CD4-positive, alpha-beta T cell treated with Interleukin-2 at 100 ng/mL for 4 hours (primary cell): ENCODE data around the gene TBL1XR1.

Experiments used
- DNase-seq: peaks from one replicate; pipeline ENCODE4 v3.0.0-alpha.2; 2020; ENCODE audit warnings: low spot score

Gene TBL1XR1

DNA sequence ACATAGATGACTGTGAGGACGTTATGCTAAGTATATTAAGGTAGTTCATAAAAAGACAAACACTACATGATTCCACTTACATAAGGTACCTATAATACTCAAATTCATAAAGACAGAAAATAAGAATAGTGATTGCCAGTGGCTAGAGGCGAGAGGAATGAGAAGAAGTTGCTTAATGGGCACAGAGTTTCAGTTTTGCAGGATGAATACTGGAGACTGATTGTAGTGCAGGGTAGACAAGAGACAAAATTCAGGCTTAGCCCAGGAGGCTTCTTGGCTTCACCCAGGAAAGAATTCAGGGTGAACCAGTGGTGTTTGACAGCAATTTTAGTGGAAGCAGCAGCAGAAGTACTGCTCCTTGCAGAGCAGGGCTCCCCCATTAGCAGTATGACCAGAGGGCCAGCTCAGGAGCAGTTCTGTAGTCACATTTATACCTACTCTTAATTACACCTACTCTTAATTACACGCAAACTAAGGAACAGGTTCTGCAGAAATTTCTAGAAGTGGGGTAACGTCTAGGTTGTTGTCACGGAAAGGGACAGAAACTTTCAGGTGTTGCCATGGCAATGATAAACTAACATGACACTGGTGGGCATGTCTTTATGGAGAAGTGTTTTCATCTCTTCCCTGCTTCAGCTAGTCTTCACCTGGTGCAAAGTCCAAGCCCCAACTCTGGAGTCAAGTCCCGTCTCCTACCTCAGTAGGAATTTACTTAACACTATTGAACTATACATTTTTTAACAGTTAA, 55.2 kb downstream of the TBL1XR1 start:
- peak; percentile 52 for DNase-seq

DNA sequence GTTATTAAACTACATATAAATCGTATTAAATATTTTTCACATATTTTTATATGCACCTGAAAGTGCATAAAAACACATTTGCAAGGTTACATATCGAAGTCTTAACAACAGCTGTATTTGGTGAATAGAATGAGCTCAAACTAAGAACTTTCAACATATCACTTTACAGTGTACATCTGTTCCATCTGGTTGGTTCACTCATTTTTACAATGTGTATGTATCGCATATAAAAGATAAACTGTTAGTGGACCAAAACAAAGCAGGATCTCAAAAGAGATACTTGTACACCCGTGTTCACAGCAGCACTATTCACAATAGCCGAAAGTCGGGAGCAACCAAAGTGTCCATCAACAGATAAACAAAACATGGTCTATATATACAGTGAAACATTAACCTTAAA, 55.8 kb downstream of the TBL1XR1 start:
- DNase-seq: no peak

DNA sequence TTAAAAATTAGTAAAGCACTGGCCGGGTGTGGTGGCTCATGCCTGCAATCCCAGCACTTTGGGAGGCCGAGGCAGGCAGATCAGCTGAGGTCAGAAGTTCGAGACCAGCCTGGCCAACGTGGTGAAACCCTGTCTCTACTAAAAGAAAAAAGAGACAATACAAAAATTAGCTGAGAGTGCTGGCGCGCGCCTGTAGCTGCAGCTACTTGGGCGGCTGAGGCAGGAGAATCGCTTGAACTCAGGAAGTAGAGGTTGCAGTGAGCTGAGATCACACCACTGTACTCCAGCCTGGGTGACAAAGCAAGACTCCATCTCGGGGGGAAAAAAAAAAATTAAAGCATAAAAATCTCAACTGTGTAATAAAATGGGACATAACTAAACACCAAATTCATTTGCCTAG, 58.1 kb downstream of the TBL1XR1 start:
- DNase-seq: peak; percentile 57

DNA sequence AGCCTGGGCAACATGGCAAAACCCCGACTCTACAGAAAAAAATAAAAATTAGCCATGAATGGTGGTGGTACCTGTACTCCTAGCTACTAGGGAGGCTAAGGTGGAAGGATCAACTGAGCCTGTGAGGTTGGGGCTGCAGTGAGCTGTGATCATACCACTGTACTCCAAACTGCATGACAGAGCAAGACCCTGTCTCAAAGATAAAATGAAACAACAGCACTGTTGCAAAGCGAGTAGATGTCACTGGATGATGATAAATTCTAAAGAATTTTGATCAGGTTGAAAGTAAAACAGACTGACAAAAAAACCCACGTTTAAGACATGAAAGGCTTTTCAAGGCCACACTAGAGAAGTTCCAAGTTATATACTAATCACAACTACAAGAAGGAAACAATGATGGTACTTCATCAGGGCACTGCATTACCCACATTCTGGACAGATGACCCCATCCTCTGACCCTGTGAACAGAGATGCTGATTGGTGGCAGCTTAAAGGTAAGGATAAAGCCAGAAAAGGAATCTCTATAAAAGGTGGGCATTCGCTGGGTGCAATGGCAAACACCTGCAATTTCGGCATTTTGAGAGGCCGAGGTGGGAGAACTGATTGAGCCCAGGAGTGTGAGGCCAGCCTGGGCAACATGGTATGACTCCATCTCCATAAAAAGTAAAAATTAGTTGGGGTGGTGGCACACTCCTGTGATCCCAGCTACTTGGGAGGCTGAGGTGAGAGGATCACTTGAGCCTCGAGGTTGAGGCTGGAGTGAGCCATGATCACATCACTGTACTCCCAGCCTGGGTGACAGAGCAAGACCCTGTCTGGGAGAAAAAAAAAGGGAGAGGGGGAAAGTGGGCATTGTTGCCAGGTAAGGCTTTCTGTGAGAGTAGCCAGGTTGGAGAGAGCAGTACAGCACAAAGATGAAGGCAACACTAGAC, 59.2 kb downstream of the TBL1XR1 start:
- no peak for DNase-seq

DNA sequence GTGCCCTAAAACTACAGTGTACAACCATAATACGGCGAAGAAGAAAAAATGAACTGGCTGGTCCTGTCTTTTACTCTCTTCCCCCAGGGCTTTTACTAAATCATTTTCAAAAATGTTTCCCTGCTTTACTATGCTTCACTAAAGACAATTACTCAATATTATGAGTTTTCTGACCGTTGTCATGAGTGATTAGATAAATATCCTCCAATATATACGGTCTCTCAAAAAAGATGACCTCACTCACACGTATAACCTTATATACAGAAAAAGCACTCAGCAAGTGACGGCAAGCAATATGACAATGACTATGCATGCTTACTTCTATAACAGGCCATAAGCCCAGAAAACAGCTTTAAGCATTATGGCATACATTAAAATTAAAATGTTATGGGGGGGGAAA, 60.5 kb downstream of the TBL1XR1 start:
- no peak for DNase-seq

DNA sequence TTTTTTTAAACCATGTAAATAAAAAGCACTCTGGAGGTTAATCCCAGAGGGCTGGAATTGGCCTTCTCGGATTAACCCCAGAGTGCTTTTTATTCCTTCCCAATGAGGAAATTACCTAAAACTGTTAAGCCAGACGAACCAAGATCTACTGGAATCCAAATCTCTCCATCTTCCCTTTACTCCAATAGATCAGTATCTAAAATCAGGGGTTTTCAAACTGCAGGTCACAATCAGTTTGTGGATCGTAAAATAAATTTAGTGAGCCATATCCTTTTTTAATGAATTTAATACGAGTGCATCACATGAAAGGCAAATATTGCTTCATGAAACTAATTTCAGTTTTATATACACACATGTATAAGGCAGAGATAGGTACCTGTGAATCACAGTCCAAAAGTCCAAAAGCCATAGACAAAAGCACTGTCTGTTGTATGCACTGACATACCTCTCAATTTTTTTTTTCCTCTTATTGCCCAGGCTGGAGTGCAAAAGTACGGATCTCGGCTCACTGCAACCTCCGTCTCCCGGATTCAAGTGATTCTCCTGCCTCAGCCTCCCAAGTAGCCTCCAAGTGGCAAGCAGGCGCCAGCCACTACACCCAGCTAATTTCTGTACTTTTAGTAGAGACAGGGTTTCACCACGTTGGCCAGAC, 61.3 kb downstream of the TBL1XR1 start:
- DNase-seq: no peak

DNA sequence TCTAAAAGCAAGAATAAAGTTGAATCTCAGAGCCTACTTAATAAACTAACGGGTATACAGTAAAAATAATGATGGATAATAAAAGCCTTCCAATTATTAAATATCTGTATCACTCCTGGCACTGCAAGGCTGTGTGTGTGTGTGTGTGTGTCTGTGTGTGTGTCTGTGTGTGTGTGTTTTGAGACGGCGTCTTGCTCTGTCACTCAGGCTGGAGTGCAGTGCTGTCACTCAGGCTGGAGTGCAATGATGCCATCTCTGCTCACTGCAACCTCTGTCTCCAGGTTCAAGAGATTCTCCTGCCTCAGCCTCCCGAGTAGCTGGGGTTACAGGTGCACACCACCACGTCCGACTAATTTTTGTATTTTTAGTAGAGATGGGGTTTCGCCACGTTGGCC, 62.5 kb downstream of the TBL1XR1 start:
- no peak for DNase-seq

DNA sequence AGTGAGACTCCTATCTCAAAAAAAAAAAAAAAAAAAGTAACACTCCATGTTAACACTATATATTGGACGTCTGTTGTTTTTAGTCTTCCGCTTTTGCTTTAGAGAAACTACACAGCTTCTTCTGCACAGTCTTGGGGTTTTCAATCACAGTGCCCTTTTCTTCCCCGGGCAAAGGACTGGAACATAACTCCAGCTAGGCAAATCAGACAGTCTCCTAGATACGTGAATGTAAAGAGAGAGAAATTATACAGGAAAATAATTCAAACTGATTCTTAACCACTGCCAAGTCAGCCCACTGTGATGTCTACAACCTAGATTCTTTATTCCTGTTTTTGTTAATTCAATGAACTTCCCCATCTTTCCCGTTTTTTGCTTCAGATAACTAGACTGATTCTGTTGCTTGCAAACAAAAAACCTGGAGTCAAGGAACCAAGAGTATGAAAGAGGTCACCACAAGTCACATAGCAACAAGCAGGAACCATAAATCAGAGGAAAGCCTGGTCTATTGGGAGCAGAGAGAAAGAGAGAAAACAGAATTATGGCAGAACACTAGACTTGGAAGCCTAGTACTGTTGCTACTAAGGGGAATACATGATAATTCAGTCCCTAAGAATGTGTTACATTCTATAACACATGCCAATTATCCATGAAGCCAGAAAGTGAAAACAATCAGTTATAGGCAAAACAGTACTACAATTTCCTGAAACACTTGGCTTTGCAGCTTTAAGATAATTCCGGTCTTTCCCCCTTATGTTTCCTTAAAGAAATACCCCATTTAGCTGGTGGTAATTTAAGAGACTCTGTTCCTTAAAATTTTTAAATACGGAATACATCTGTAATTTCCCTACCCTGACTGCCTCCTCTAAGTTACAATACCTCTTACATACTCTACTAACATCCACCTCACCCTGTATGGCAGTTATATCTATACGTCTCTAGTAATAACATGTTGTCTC, 63.1 kb downstream of the TBL1XR1 start:
- no peak for DNase-seq

DNA sequence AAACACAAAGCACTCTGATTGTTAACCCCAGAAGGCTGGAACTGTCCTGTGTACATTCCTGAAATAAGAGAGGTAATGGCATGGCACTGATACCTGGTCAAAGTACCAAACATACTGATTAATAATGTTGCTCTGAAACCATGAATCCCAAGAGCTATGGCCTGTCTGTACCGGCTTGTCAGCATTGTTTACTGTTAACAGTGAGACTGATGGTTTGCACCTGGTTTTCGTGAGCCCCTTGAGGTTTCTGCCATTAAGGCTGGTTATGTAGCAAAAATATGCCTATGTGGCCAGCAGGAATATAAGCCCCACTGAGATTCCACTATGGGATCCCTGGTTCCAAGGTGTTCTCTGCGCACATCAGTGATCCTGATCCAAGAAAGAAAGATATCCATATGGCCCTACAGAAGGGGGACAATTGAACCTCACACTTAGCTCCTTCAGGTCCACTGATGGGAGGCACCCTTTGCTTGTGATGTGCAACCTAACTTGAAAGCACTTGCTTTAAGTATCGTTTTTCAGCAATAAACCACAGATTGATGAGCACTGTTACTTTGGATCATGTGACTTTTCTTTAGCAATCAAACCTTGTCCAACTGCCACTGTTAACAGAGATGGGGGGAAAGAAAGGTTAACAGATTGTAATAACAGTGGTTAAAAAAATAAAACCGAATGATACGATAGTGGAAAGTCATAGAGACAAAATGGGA, 65.2 kb downstream of the TBL1XR1 start:
- DNase-seq: no peak

DNA sequence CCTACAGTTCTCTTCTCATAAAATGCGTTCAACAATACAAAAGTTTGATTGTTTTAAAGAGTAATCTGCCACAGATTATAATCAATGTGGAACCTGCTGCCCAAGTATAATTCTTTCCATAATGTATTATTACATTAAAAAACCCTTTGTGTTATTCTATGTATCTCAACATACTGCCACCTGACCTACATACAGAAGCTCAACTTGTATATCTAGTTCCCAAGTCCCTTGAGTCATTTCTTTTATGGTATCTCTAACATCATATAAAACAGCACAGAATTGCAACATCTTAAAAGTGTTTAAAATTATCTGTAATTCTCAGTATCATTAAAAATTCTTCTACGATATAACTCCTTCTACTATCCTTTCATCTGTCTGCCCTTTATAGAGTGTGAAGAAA, 70.3 kb downstream of the TBL1XR1 start:
- DNase-seq: no peak

DNA sequence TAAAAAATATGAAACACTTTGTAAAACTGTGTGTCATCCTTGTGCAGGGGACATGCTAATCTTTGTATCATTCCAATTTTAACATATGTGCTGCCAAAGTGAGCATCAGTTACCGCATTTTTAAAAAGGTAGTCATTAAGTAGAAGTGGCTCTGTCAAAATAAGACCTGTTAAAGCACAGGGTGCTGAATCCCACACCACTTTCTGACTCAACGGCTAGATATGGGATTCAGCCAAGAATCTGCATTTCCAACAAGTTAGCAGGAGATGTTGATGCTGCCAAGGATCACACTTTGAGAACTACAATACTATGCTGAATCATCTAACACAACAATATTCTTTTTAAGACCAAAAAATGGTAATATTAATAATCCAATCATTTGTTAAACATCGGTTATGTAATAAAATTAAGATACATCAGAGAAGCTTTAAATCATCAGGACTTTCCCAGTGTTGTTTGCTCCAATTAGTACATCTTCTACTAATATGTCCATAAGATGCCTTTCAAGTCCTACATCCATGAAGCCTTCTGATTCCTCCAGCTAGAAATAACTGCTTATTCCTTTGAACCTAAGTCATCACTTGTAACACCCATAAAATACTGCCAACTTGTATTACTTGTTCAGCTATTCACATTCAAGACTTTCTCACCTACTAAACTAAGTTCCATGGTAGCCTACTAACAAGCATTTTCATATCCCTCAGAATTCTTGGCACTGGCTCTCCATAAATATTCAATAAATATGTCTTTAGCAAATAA, 71.1 kb downstream of the TBL1XR1 start:
- no peak for DNase-seq

DNA sequence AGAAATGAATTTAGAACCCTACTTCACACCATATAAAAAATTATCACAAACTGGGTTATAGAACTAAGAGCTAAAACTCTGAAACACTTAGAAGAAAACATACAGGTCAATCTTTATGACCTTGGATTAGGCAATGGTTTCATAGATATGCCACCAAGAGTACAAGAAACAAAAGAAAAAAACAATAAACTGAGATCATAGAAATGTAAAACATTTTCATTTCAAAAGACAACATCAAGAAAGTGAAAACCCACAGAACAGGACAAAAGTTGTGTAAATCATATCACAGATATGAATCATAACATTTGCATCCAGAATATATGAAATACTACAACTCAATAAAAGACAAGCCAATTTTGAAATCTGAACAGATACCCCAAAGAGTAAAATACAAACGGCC, 72.4 kb downstream of the TBL1XR1 start:
- no peak for DNase-seq

DNA sequence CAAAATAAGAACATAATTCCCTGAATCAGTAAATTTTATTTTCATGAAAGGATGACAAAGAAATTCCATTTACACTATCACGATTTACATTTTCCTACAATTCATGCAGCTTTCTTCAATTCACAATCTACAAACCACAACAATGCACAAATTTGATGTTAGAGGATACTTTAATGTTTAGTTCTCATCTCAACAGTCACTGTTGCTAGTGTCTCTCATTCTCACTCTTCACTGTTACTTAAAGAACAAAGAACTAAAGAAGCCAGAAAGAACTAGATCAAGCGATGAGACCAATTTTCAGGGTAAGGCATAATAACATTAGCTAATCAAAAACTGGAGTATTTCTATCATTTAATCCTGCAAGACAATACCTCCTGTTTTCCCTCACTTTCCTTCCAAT, 73.5 kb downstream of the TBL1XR1 start:
- DNase-seq: no peak

DNA sequence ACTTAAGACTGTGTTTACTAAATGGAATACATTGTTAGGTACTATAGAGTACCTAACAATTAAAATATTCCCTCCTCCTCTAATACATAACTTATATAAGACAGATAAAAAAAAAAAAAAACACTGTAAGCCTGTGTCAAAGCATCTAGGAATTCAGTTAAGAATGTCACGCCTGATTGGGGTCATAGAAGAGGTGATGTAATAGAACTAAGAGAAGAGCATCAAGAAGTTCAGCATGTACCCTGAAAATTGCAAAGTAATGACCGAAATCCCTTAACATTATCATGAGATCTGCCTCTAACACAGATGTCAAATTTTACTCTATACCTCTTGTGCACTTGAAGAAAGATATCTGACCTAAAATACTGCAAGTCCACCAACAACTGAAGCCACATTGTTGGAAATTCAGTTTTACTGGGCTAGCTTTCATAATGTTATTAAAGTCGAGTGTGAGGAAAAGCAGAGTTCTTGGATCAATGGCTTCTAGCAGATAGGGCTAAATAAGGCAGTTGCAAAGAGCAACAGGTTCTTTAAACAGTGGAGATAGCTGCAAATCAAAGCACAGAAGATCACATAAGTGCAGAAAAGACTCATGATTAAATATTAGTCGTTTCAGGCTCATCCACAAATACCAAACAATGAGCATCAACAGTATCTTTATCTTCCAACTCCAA, 75.0 kb downstream of the TBL1XR1 start:
- no peak for DNase-seq

DNA sequence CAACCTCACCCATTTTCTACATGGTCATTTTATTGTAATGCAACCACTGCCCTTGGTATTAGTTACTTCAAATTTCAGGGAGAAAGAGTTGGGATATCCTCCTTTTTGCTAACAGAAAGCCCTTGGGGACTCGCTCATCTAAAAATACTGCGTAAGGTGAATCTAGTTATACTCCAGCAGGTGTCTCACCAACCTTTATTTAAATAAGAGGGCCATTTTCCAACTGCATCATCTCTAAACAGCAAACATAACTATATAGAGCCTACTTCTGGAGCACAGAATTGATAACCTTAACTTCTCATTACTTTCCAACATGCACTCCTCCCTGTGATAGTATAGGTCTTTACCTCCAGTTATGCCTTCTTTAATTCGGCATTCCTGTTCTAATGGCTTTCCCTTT, 77.5 kb downstream of the TBL1XR1 start:
- peak; percentile 28 for DNase-seq

DNA sequence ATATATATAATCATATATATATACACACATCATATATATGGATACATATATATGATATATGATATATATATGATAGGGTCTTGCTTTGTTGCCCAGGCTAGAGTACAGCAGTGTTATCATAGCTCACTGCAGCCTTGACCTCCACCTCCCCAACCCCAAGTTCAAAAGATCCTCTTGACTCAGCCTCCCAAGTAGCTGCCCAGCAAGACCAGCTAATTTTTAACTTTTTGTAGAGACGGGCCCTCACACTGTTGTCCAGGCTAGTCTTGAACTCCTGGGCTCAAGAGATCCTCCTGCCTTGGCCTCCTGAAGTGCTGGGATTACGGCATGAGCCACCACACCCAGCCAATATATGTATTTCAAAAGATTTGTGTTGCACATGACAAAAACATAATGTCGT, 83.0 kb downstream of the TBL1XR1 start:
- DNase-seq: no peak

DNA sequence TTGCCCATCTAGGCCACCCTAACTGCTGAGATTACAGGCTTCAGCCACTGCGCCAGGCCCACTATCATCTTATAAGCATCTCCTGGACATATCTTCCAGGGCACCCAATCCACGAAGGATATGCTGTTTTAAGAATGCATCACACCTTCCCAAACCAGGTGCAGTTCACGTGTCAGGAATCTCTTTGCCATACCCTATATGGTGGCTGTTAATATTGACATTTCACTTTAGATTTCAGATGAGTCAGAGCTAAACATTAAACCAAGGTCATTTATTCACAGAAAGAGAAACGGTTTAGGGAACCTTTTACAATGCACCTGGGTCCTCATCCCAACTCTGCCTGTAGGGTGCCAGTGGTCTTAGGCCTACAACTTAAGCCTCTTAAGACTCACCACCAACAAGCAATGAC, 85.7 kb downstream of the TBL1XR1 start:
- DNase-seq: no peak

DNA sequence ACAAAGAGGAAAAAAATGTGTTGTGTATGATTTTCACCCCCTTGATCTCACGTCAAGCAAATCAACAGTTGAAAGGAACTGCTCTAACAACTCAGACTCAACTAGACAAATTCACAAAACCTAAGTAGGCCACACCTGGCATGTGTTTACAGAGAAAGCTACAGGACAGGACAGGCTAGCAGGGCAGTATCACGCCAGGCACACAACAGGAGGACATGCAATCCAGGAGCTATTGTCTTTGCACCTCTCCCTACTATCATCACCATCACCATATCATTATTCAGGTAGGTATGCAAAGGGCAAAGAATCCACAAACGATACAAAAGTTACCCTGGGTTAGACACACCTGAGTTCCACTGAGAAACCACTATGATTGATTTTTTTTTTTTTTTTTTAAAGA, 86.4 kb downstream of the TBL1XR1 start:
- DNase-seq: no peak

DNA sequence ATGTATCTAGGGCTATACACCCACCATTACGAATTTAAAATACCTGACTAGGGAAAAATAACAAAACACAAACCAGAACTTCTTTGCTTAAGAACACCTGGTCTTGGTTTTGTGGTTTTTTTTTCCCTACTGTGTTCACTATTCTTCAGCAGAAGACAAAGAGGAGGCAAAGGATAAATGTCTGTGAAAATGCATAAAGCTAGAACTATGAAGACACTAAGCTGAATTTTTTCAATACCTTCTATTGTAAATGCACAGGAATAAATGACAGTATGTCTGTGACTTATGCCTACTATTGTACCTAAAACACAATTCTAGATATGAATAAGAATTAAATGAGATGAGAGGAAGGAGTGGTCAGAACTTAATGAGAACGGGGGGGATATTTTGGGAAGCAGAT, 86.9 kb downstream of the TBL1XR1 start:
- no peak for DNase-seq
